GM18520 (cell line): Measurements from ENCODE around the gene TMEM256.
A peak's percentile ranks its signal among the peaks of the same experiment; 100 is the strongest.

Experiments
- ATAC-seq: cut with Tn5 transposase; IDR thresholded peaks from one replicate; pipeline ENCODE4 v1.9.1; 2021; ENCODE audit not compliant: unreplicated experiment

The TMEM256 gene

DNA sequence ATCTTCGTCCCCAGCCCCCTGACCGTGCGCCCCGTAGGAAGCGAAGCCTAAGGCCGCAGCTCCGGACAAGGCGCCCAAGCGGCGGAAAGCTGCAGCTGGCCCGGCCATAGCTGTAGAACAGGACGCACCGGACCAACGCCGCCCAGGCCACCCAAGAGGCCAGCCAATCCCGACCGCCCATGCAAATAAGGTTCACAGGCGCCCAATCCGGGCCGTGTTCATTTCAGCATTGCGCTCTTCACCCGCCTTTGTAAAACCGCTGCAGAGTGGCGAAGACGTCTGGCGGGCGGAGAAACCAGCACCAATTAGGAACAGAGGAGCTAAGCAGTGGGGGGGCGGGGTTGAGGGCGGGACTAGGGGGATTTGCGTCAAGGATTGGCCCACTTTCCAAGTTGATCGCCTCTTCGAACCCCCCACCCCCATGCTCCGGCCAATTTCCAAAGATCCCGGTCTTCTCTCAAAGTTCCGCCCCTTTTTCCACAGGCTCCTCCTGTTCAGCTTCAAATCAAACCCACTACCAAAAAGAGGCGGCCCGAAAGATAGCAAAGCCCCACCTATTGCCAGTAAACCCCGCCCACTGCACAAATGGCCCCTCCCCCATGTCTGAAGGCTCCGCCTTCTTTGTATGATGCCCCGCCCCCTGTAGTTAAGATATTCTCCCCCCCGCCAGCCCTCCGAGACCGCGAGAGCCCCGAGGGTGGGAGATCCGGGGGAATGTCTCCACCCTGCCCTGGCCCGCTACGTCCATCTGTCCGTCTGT is at the start of gene TMEM256:
Gene TMEM256 (minus strand): TSS at position 121 of the 760 bp plus-strand sequence. CDS start 13 bp downstream, at position 108.
- ATAC-seq = peak; percentile 92

DNA sequence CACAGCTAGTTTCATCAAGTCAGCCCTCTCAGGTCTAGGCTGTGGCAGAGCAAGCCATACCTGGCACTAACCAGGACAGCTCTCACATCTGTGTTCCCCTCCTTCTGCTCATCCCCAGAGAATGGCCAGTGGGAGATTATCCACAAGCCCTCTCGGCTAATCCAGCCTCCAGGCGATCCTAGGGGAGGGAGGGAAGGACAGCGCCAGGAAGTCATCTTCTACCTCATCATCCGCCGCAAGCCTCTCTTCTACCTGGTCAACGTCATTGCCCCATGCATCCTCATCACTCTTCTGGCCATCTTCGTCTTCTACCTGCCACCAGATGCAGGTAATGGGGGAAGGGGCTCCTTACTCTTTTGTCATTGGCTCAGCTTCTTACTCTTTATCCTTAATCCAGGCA is 44.6 kb upstream of the TMEM256 start:
- ATAC-seq = no peak

DNA sequence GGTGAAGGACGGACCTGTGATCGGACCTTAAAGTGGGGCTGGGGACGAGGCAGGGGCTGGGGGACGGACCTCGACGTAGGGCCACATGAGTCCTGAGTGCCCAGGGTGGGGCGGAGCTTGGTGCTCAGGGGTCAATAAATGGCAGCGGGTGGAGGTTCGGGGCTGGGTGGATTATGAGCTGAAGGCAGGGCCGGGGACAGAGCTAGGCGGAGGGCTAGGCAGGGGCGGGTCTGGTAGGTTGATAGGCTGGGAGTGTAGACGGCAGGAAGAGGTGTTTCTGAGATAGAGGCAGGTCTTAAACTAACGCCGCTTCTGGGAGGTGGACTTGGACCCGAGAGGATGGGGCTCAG is 41.7 kb upstream of the TMEM256 start:
- ATAC-seq = no peak

- ATAC-seq = no peak
Measured at GRCh38 chr17:7444682-7445618, 41.1 kb upstream of the TMEM256 start, which contains the start of gene CHRNB1. TSS of gene CHRNB1 (plus strand) at chr17:7445061. CDS start at chr17:7445128, 67 bp downstream.

DNA sequence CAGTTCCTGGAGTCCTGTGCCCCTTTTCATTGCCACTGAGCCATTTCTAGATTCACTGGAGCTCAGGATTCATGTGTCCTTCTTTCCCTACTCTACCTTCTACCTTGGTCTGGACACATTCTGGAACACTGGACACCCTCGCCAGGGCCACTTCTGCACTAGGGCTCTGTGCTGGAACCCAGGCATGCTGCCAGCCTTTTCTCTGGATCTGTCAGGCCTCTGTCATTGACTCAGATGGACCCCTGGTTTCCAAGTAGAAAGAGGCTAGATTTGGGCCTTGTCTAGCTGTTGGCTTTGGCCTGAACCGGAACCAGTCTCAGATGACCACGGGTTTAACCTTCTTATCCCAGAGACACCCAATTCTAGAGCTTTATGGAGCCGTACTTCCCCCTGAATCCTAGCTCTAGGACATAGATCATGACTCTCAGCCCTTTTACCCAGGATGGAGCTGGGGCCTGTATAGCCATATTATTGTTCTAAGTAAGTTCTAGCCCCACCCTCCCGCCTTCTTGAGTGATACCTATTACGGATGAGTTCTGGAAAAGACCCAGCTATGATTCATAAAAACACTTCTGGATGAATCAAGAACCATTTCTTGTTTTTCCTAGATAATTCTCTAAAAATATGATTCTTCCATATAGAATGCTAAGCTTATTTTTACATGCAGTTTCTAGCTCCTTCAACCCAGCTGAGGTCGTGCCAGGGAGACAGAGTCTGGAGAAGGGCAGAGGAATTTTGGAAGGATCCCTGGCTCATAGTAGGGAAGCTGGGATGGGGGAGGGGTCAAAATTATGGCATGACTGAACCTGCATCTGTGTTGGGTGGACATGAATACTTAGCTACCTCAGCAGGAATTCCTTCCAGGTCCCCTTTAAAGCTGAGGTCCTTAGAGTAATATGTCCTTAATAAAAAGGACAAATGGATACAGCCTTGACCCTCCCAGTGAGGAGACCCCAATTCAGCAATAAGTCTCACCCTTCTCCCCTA is 39.9 kb upstream of the TMEM256 start:
- ATAC-seq = no peak

DNA sequence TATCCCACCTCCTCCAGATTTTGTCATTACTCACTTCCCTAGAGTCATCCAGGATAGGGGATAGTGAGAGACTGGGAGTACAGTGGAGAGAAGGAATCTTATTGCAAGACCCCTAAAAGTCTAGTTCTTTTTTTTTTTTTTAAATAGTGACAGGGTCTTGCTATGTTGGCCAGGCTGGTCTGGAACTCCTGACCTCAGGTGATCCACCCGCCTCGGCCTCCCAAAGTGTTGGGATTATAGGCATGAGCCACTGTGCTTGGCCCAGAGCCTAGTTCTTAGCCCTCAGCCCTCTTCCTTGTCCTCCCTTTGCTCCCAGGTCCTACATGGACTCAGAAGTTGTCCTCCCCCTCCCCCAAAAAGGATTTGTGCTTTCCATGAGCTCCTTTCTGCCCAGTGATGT is 38.2 kb upstream of the TMEM256 start:
- ATAC-seq = no peak

GRCh38 chr17:7441266-7441665 is 37.4 kb upstream of the TMEM256 start:
- ATAC-seq = no peak

DNA sequence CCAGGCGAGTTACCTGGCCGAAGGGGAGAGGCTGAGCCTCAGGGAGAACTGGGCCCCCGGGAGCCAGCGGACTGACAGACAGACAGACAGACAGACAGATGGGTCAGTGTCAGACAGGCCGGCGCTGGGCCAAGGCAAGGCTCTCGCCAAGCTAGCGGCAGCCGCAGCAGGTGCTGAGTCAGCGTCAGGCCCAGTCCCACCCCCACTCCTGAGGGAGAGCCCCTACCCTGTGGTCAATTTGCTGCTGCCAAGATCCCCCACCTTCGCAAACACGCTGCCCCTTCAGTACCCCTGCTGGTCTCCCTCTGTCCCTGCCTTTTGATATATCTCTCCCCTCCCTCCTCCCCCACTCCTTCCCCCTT is 36.9 kb upstream of the TMEM256 start:
- ATAC-seq = no peak

DNA sequence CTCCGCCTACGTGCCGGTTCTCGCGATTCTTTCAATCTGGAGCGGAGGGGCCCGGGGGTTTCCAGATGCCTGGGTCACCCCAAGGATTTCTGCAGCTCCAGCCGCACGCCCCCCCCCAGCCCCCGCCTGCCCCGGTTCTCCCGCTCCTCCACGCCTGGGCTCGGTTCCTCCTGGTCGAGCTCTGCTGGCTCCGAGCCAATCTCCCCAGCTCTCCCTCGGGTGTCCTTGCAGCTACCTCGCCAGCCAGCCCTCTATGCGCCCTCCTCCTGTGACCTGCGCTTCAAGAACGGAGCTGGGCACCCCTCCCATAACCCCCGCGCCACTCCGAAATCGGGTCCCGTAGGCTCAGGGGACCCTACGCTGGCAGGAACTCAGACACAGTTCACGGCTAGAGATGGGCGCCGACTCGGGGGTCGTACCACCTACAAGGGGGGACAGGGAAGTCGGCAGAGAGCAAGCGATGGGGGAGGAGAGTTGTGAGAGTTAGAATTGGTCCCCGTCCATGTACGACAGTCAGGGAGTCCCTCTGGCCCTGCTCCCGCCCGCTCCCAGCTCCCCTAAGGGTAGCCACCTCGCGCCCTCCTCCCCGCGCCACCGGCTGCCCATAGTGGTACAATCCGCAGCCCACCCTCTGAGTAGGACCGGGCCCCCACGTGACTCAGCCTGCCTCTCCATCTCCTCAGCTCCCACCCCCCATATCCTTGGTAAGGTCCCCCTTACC is 36.4 kb upstream of the TMEM256 start:
- ATAC-seq = no peak

DNA sequence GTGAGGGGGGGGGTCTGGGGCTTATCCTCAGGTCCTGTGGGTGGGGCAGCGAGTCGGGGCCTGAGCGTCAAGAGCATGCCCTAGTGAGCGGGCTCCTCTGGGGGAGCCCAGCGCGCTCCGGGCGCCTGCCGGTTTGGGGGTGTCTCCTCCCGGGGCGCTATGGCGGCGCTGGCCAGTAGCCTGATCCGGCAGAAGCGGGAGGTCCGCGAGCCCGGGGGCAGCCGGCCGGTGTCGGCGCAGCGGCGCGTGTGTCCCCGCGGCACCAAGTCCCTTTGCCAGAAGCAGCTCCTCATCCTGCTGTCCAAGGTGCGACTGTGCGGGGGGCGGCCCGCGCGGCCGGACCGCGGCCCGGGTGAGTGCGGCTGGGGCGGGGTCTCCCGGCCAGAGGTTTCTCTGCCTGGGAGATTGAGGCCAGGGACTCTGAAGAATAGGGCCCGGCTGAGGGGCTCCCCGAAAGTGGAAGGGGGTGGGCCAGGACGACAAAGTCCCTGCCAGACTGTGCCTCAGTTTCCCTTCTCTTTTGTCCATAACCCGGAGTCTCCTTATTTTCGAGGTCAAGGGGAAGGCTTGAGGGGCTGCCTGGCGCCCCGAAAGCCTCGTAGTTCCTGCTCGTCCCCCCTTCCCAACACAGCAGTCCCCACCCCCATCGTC is 35.7 kb upstream of the TMEM256 start, which contains the start of gene FGF11:
Gene FGF11 (plus strand): TSS at position 51 of the 651 bp plus-strand sequence. CDS start 109 bp downstream, at position 160.
- ATAC-seq = no peak

DNA sequence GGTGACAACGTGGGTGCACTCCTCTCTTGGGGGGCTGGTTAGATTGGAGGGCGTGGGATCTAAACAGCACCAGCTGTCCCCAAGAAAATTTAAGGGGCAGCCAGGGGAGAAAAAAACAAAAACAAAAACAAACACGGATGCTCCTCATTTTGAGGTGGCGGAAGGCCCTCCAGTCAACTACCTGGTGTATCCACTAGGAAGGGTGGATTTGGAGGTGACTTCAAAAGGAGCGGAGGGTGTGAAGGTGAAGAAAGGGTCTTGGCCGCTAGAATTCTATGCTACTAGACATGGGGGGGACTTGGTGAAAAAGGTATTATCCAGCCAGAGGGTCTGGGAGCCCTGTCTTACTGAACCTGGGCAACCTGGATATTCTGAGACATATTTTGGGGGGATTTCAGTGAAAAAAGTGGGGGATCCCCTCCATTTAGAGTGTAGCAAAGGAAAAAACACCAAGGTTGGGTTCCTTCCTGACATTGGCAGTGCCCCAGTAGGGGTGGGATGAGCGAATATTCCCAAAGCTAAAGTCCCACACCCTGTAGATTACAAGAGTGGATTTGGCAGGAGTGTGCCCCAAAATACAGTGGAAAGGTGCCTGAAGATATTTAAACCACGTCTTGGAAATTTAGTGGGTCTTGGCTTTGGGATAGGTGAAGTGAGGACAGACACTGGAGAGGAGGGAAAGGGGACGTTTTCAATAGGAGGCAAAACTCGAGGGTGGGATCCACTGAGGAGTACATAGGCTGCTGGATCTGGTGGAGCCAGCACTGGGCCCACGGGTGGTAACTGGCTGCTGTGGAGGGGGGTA is 35.0 kb upstream of the TMEM256 start:
- ATAC-seq = no peak

DNA sequence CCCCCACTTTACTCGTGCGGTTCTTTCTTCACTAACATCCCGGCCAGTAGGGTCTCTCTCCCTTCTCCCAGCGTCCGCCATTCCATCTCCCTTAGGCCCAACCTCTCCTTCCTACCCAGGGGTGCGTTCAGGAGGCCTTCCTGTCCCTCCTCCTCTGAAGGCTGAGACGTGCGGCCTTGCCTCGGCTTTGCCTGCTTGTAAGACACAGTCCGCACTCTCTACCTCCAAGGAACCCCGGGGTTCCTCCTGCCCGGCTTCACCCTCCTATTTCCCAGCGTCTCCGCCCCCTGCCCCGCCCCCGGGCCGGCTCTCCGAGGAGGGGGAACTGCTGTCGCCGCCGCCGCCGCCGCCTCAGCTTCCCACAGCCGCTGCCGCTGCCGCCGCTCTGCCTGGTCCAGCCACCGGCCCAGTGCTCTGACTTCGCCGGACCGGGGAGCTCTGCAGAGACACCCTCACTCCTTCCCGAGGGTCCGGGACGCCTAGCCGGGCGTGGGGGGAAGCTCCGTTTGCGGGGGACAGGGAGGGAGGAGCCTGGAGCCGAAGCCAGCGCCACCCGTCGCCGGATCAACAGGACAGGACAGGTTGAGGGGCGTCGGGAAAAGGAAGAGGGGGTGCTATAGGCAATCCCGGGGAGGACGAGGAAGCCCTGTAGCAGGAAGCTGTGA is 34.2 kb upstream of the TMEM256 start:
- no peak for ATAC-seq

DNA sequence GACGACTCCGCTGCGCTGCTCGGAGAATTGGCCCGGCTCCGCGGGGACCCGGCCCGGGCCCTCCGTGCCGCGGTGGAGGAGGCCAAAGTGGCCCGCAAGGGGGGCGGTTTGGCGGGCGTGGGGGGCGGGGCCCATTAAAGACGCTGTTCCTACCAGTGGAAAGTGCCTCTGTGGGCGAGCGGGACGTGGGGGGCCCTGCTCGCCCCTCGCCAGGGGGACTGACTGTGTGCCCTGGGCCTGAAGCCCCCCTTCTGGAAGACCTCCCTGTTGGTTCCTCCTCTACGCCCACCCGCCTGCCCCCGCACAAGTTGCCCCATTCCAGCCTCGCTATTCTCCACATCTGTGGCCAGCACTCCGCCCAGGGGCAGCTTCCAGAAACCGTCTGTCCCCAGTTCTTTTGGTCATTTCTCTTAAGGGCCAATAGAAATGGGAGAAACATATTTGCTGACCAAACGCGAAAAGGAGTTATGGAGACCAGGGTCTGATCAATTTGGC is 33.5 kb upstream of the TMEM256 start:
- no peak for ATAC-seq

DNA sequence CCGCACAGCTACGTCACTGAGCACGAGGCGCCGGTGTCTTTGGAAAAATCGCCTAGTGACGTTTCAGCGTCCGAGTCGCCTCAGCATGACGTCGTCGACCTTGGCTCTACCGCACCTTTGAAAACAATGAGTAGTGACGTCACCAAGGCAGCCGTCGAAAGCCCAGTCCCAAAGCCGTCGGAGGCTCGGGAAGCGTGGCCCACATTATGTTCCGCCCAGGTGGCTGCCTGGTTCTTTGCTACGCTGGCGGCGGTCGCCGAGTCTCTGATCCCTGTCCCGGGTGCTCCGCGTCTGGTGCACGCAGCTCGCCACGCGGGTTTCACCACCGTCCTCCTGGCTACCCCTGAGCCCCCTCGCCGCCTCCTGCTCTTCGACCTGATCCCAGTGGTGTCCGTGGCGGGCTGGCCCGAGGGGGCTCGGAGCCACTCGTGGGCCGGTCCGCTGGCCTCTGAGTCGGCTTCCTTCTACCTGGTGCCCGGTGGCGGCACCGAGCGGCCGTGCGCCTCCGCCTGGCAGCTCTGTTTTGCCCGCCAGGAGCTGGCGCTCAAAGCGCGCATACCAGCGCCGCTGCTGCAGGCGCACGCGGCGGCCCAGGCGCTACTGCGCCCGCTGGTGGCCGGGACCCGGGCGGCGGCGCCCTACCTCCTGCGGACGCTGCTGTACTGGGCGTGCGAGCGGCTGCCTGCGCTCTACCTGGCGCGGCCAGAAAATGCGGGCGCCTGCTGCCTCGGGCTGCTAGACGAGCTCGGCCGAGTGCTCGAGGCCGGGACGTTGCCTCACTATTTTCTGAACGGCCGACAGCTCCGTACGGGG is 32.9 kb upstream of the TMEM256 start:
- ATAC-seq = peak; percentile 32

- no peak for ATAC-seq
Measured at GRCh38 chr17:7435676-7436555, 32.0 kb upstream of the TMEM256 start.

DNA sequence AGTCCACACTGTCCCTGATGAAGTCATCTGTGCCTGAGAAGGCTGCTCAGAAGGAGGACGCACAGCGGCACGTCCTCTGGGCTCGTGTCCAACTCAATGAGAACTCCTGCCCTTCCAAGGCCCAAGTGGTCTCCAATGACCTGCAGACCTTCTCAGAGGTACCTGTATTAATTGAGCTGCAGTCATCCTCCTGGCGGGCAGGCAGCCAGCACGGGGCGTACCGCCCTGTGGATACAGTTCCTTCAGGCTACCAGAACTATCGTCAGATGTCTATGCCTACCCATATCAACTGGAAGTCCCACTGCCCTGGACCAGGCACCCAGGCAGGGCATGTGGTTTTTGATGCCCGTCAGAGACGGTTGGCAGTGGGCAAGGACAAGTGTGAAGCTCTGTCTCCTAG is 28.4 kb upstream of the TMEM256 start:
- ATAC-seq = no peak
